ENCODE measurements around the gene FASLG. TPM values are rescaled to one million over a fixed set of nuclear protein-coding genes. Genes with fewer than 3 reads are reported as not detected.
"Not testable (repeated sequence)": the region's sequence is repeated elsewhere in the genome, so short reads cannot be mapped to it uniquely, and the experiment has no call there.

The FASLG gene
- total and polyA plus RNA-seq, 10 of the 15 experiments (the other 5 are each of a cell fraction or from before 2014, with no cell fraction given) = 0.05 to 4.0 (median 0.09) TPM; not detected in 2

- Histone ChIP-seq H3K27ac (ENCODE audit: control insufficient read depth, insufficient read depth) (no peak overlapping the region), H2AFZ (ENCODE audit: control insufficient read depth, low read depth, low read length) (no peak overlapping the region), H4K20me1 (ENCODE audit: control insufficient read depth, insufficient read depth) (no peaks in the 10 kb centered on the region), H3K4me1 (ENCODE audit: control insufficient read depth, insufficient read depth, low read length) (no peaks in the 10 kb centered on the region), H3K4me2 (ENCODE audit: control insufficient read depth, insufficient read depth) (no peak overlapping the region), H3K79me2 (ENCODE audit: control insufficient read depth, insufficient read depth, low read length) (no peaks in the 10 kb centered on the region), H3K36me3 (ENCODE audit: control insufficient read depth in 2 of 2, insufficient read depth in 2 of 2, low read length in 1 of 2) (no peaks in the 10 kb centered on the region), H3K4me3 (no peak overlapping the region), H3K27me3 (replicated peaks in 1 of 2; ENCODE audit: control insufficient read depth in 2 of 2, insufficient read depth in 2 of 2, low read length in 1 of 2) (no peaks in the 10 kb centered on the region), H3K9me3 (replicated peaks; ENCODE audit: control insufficient read depth, insufficient read depth, low read length) (no peaks in the 10 kb centered on the region), H3K9ac (ENCODE audit: control insufficient read depth, insufficient read depth, low read length) (no peak overlapping the region)
- POLR2A ChIA-PET = no interaction called here
- TF ChIP-seq HDAC2 (IDR thresholded peaks at IDR 0.05) (no peak), EGR1 (IDR thresholded peaks at IDR 0.05; ENCODE audit: borderline replicate concordance in 1 of 2, low read depth in 2 of 2, low read length in 2 of 2) (no peak), ZNF274 (IDR thresholded peaks at IDR 0.05; ENCODE audit: insufficient read depth, insufficient read length) (no peak), EED (IDR thresholded peaks at IDR 0.05; ENCODE audit: low read depth) (no peak), SUZ12 (IDR thresholded peaks at IDR 0.05; ENCODE audit: unreplicated experiment) (no peak), USF1 (IDR thresholded peaks at IDR 0.05; ENCODE audit: borderline replicate concordance, extremely low read length, insufficient read depth, low read depth, low read length) (no peak)
- RAD21 ChIA-PET (ENCODE audit: unreplicated experiment) = no interaction called here
- DNase-seq (ENCODE audit: low read depth, low spot score) (no peak), FAIRE-seq (no peak), ATAC-seq (no peak)
- intact Hi-C loops (cut with micrococcal nuclease; ENCODE audit: unreplicated experiment) = no loop called here
- CTCF ChIA-PET = no interaction called here
- no TSS peak for BruUV-seq (replicated peaks)
- 61% methylated on average over 1 of the region's 1 CpG for WGBS (ENCODE audit: insufficient coverage, insufficient replicate concordance, low lambda C conversion rate, missing lambda C conversion rate)
- SMC1A ChIA-PET (ENCODE audit: uncharacterized antibody, unreplicated experiment) = no interaction called here
- in situ Hi-C loops (cut with MboI) = no loop called here
Observed at GRCh38 chr1:172686143-172686542, 27.2 kb downstream of the FASLG start.

- peak; percentile 12; the same call in 1 of the 2 replicates for TF ChIP-seq RAD51 (IDR thresholded peaks at IDR 0.05)
- CTCF ChIA-PET; H3K9ac ChIP-seq (ENCODE audit: control insufficient read depth, insufficient read depth, low read length); RAD21 ChIA-PET (ENCODE audit: unreplicated experiment); H2AFZ ChIP-seq (ENCODE audit: control insufficient read depth, low read depth, low read length); H3K27ac ChIP-seq (ENCODE audit: control insufficient read depth, insufficient read depth); intact Hi-C loops (cut with micrococcal nuclease; ENCODE audit: unreplicated experiment); H3K9me3 ChIP-seq (replicated peaks; ENCODE audit: control insufficient read depth, insufficient read depth, low read length); H3K4me1 ChIP-seq (ENCODE audit: control insufficient read depth, insufficient read depth, low read length); in situ Hi-C loops (cut with MboI); H3K36me3 ChIP-seq (ENCODE audit: control insufficient read depth in 2 of 2, insufficient read depth in 2 of 2, low read length in 1 of 2); SMC1A ChIA-PET (ENCODE audit: uncharacterized antibody, unreplicated experiment); H3K79me2 ChIP-seq (ENCODE audit: control insufficient read depth, insufficient read depth, low read length); H4K20me1 ChIP-seq (ENCODE audit: control insufficient read depth, insufficient read depth); POLR2A ChIA-PET; DNase-seq (ENCODE audit: low read depth, low spot score); BruUV-seq (replicated peaks); H3K4me2 ChIP-seq (ENCODE audit: control insufficient read depth, insufficient read depth); H3K4me3 ChIP-seq; ATAC-seq; FAIRE-seq; H3K27me3 ChIP-seq (replicated peaks in 1 of 2; ENCODE audit: control insufficient read depth in 2 of 2, insufficient read depth in 2 of 2, low read length in 1 of 2): not testable (repeated sequence)
- WGBS (ENCODE audit: insufficient coverage, insufficient replicate concordance, low lambda C conversion rate, missing lambda C conversion rate) = 3% methylated on average over 2 of the region's 2 CpGs
Observed at GRCh38 chr1:172688428-172689085, 29.7 kb downstream of the FASLG start.

- H3K27ac ChIP-seq (ENCODE audit: control insufficient read depth, insufficient read depth); H4K20me1 ChIP-seq (ENCODE audit: control insufficient read depth, insufficient read depth); H3K4me1 ChIP-seq (ENCODE audit: control insufficient read depth, insufficient read depth, low read length); RAD21 ChIA-PET (ENCODE audit: unreplicated experiment); DNase-seq (ENCODE audit: low read depth, low spot score); POLR2A ChIA-PET; H3K4me2 ChIP-seq (ENCODE audit: control insufficient read depth, insufficient read depth); H3K4me3 ChIP-seq; in situ Hi-C loops (cut with MboI); FAIRE-seq; CTCF ChIA-PET; H3K79me2 ChIP-seq (ENCODE audit: control insufficient read depth, insufficient read depth, low read length); BruUV-seq (replicated peaks); SMC1A ChIA-PET (ENCODE audit: uncharacterized antibody, unreplicated experiment); H3K9ac ChIP-seq (ENCODE audit: control insufficient read depth, insufficient read depth, low read length); ATAC-seq; H3K36me3 ChIP-seq (ENCODE audit: control insufficient read depth in 2 of 2, insufficient read depth in 2 of 2, low read length in 1 of 2); H2AFZ ChIP-seq (ENCODE audit: control insufficient read depth, low read depth, low read length); H3K9me3 ChIP-seq (replicated peaks; ENCODE audit: control insufficient read depth, insufficient read depth, low read length); intact Hi-C loops (cut with micrococcal nuclease; ENCODE audit: unreplicated experiment); H3K27me3 ChIP-seq (replicated peaks in 1 of 2; ENCODE audit: control insufficient read depth in 2 of 2, insufficient read depth in 2 of 2, low read length in 1 of 2): not testable (repeated sequence)
- WGBS (ENCODE audit: insufficient coverage, insufficient replicate concordance, low lambda C conversion rate, missing lambda C conversion rate) = 25% methylated on average over 1 of the region's 1 CpG
Observed at GRCh38 chr1:172690925-172691324, 32.0 kb downstream of the FASLG start.

Measured in GM12878 (cell line).